ENCODE results near the gene SLC38A1. TPM values are rescaled to one million over a fixed set of nuclear protein-coding genes. Genes with fewer than 3 reads are reported as not detected.

The SLC38A1 gene
- total RNA-seq, 1 experiment from 2014 or later: 155 TPM

- TF ChIP-seq ZBTB33 (IDR thresholded peaks at IDR 0.05; ENCODE audit: extremely low read depth, insufficient replicate concordance, low read length) (no peak), ELF1 (IDR thresholded peaks at IDR 0.05; ENCODE audit: borderline replicate concordance, low read depth) (no peak), MAX (IDR thresholded peaks at IDR 0.05) (no peak), REST (IDR thresholded peaks at IDR 0.05; ENCODE audit: low read depth) (no peak), EZH2 (IDR thresholded peaks at IDR 0.05) (no peak), POLR2AphosphoS5 (IDR thresholded peaks at IDR 0.05; ENCODE audit: low read depth, low read length) (no peak), CEBPB (IDR thresholded peaks at IDR 0.05; ENCODE audit: low read depth) (no peak), SRF (IDR thresholded peaks at IDR 0.05; ENCODE audit: low read depth) (no peak)
Observed at GRCh38 chr12:46246021-46246700, 22.7 kb downstream of the SLC38A1 start (continued).

Measured in HCT116 (cell line).